HCT116 (cell line): ENCODE results near the gene ZNF292. TPM values are rescaled to one million over a fixed set of nuclear protein-coding genes. Genes with fewer than 3 reads are reported as not detected.

Source experiments
- ATAC-seq: fragments of 200-7000 bp; cut with Tn5 transposase; 2 replicates; pipeline ENCODE4 v1.9.1; 2020; ENCODE audit warnings: mild to moderate bottlenecking, moderate library complexity
- BruUV-seq: library from RNA; stranded (reverse); fragments of 400-500 nt; replicated peaks from 2 replicates; lab custom pipeline; 2021; lab: Mats Ljungman, UMichigan
- CTCF ChIA-PET: fragments of 300-600 bp; sonication (Branson Sonifier 250); formaldehyde crosslinking; loops from one replicate; lab custom pipeline; 2021; ENCODE audit warnings: antibody characterized with exemption; lab: Charles Lee
- POLR2A ChIA-PET: fragments of 300-600, 350-600 bp; sonication (Branson Sonifier 250); formaldehyde crosslinking; loops from one replicate; lab custom pipeline; 2021; ENCODE audit warnings: antibody characterized with exemption; lab: Charles Lee
- RAD21 ChIA-PET, 2 experiments: fragments of 300-600 bp; sonication (Branson Sonifier 250); formaldehyde crosslinking; loops; one replicate each; lab custom pipeline; 2023; ENCODE audit warnings: low total read pairs in 2 of 2; ENCODE audit not compliant: uncharacterized antibody in 2 of 2, unreplicated experiment in 2 of 2, low non-redundant PET in 1 of 2; lab: Charles Lee
- DNase-seq: peaks from one replicate; pipeline ENCODE4 v3.0.0-alpha.2; 2010; ENCODE audit warnings: low read depth, low spot score
- H2AFZ ChIP-seq: fragments of 200-600 bp; shearing (Covaris generic), sonication (generic); 2 replicates; pipeline ENCODE4 v1.6.1; 2017; ENCODE audit warnings: low read depth, mixed run types, mixed read lengths, antibody characterized with exemption, low read length; ENCODE audit not compliant: poor library complexity, severe bottlenecking
- H3K27ac ChIP-seq: 2 replicates; pipeline ENCODE4 v1.5.1; 2012; ENCODE audit warnings: low read depth, low read length
- H3K27me3 ChIP-seq: fragments of 200-600 bp; sonication (generic); 2 replicates; pipeline ENCODE4 v1.6.1; 2016; ENCODE audit warnings: mixed run types, low read length, mixed read lengths; ENCODE audit not compliant: insufficient read depth
- H3K36me3 ChIP-seq, 2 experiments: fragments of 200-500 bp in 1 of 2; fragments of 200-600 bp in 1 of 2; sonication (Bioruptor generic) in 1 of 2; sonication (generic) in 1 of 2; 2 replicates each; pipeline versions ENCODE4 v1.5.1 to v1.6.1; 2014 to 2016; ENCODE audit warnings: low read length in 2 of 2, inconsistent platforms in 1 of 2, mixed read lengths in 1 of 2, mixed run types in 1 of 2; ENCODE audit not compliant: insufficient read depth in 2 of 2, control insufficient read depth in 1 of 2
- H3K4me1 ChIP-seq, 2 experiments: fragments of 200-600 bp in 1 of 2; sonication (generic) in 1 of 2; 2 replicates each; pipeline versions ENCODE4 v1.5.1 to v1.6.1; 2012 to 2017; ENCODE audit warnings: low read length in 2 of 2, inconsistent platforms in 1 of 2, mild to moderate bottlenecking in 1 of 2, mixed read lengths in 1 of 2, mixed run types in 1 of 2, moderate library complexity in 1 of 2; ENCODE audit not compliant: insufficient read depth in 2 of 2, control insufficient read depth in 1 of 2
- H3K4me2 ChIP-seq: fragments of 200-600 bp; sonication (generic); 2 replicates; pipeline ENCODE4 v1.6.1; 2017; ENCODE audit warnings: mixed run types, low read length, mixed read lengths
- H3K4me3 ChIP-seq, 2 experiments: fragments of 200-600 bp in 1 of 2; sonication (generic) in 1 of 2; replicated peaks in 1 of 2; 2 replicates each; pipeline ENCODE4 v1.5.1; 2011 to 2016; ENCODE audit warnings: low read length in 2 of 2, control low read depth in 1 of 2, low read depth in 1 of 2, mild to moderate bottlenecking in 1 of 2, mixed read lengths in 1 of 2, mixed run types in 1 of 2
- H3K79me2 ChIP-seq: fragments of 200-600 bp; sonication (generic); 2 replicates; pipeline ENCODE4 v1.6.1; 2017; ENCODE audit warnings: mild to moderate bottlenecking, mixed run types, low read length, moderate library complexity, mixed read lengths; ENCODE audit not compliant: insufficient read depth
- H3K9ac ChIP-seq: fragments of 200-600 bp; sonication (generic); 2 replicates; pipeline ENCODE4 v1.6.1; 2016; ENCODE audit warnings: low read length, mixed read lengths
- H3K9me2 ChIP-seq: fragments of 200-600 bp; sonication (generic), shearing (Covaris generic); 2 replicates; pipeline ENCODE4 v1.6.1; 2017; ENCODE audit warnings: mixed run types, mild to moderate bottlenecking, moderate library complexity; ENCODE audit not compliant: insufficient read depth
- H3K9me3 ChIP-seq, 2 experiments: fragments of 200-500 bp in 1 of 2; fragments of 200-600 bp in 1 of 2; sonication (Bioruptor generic) in 1 of 2; sonication (generic) in 1 of 2; 2 replicates each; pipeline ENCODE4 v1.6.1; 2014 to 2017; ENCODE audit warnings: low read length in 2 of 2, mixed read lengths in 2 of 2, inconsistent platforms in 1 of 2, low read depth in 1 of 2, mild to moderate bottlenecking in 1 of 2, mixed run types in 1 of 2, moderate library complexity in 1 of 2; ENCODE audit not compliant: control insufficient read depth in 1 of 2, insufficient read depth in 1 of 2
- H4K20me1 ChIP-seq: fragments of 200-600 bp; sonication (generic), shearing (Covaris generic); 2 replicates; pipeline ENCODE4 v1.6.1; 2017; ENCODE audit warnings: mixed run types, mild to moderate bottlenecking, moderate library complexity; ENCODE audit not compliant: insufficient read depth
- CBX3 ChIP-seq: IDR thresholded peaks from 2 replicates; pipeline ENCODE4 v1.6.1; 2012; ENCODE audit warnings: low read depth
- CEBPB ChIP-seq: IDR thresholded peaks from 2 replicates; pipeline ENCODE4 v1.6.1; 2012; ENCODE audit warnings: low read depth
- ELF1 ChIP-seq: IDR thresholded peaks from 2 replicates; pipeline ENCODE4 v1.6.1; 2012; ENCODE audit warnings: low read depth, borderline replicate concordance
- EZH2 ChIP-seq: fragments of 200-600 bp; sonication (generic); IDR thresholded peaks from 2 replicates; pipeline ENCODE4 v1.6.1; 2017; ENCODE audit warnings: antibody characterized with exemption, mixed run types
- EZH2phosphoT487 ChIP-seq: fragments of 200-600 bp; IDR thresholded peaks from 2 replicates; pipeline ENCODE4 v1.6.1; 2018; ENCODE audit warnings: antibody characterized with exemption, borderline replicate concordance
- FOSL1 ChIP-seq: IDR thresholded peaks from 2 replicates; pipeline ENCODE4 v1.6.1; 2012; ENCODE audit warnings: low read depth
- POLR2A ChIP-seq: IDR thresholded peaks from 2 replicates; pipeline ENCODE4 v1.7.0; 2011; ENCODE audit warnings: borderline replicate concordance; ENCODE audit not compliant: insufficient read depth, insufficient read length; ENCODE audit errors: extremely low read depth
- POLR2AphosphoS5 ChIP-seq: IDR thresholded peaks from 2 replicates; pipeline ENCODE4 v1.6.1; 2011; ENCODE audit warnings: mild to moderate bottlenecking, low read depth, low read length, moderate library complexity
- SP1 ChIP-seq: IDR thresholded peaks from 2 replicates; pipeline ENCODE4 v1.6.1; 2012; ENCODE audit warnings: low read depth
- YY1 ChIP-seq: IDR thresholded peaks from 2 replicates; pipeline ENCODE4 v1.6.1; 2011; ENCODE audit warnings: low read length, low read depth, moderate library complexity, mild to moderate bottlenecking; ENCODE audit not compliant: insufficient replicate concordance; ENCODE audit errors: extremely low read depth
- ZFX ChIP-seq: fragments of 450-650 bp; IDR thresholded peaks from 2 replicates; pipeline ENCODE4 v1.6.1; 2017
- intact Hi-C: fragments of 100-400 bp; cut with micrococcal nuclease; formaldehyde crosslinking; loops from 2 replicates; pipeline ENCODE4 v1.10.0; 2022
- total RNA-seq: library from RNA; stranded (reverse); gene quantifications from one replicate; pipeline ENCODE4 v1.2.1, GENCODE V29; 2021; ENCODE audit not compliant: unreplicated experiment
- TF ChIP-seq, protein P1 (sequence below): IDR thresholded peaks from 2 replicates; pipeline ENCODE4 v1.6.1; 2011; ENCODE audit warnings: mild to moderate bottlenecking, low read length, moderate library complexity; ENCODE audit not compliant: insufficient replicate concordance; ENCODE audit errors: extremely low read depth
- TF ChIP-seq, protein P2 (sequence below): IDR thresholded peaks from 2 replicates; pipeline ENCODE4 v1.6.1; 2012
- TF ChIP-seq, protein P3 (sequence below): IDR thresholded peaks from 2 replicates; pipeline ENCODE4 v1.6.1; 2012

Gene ZNF292
- total RNA-seq, 1 experiment from 2014 or later, result 35.3 TPM

DNA sequence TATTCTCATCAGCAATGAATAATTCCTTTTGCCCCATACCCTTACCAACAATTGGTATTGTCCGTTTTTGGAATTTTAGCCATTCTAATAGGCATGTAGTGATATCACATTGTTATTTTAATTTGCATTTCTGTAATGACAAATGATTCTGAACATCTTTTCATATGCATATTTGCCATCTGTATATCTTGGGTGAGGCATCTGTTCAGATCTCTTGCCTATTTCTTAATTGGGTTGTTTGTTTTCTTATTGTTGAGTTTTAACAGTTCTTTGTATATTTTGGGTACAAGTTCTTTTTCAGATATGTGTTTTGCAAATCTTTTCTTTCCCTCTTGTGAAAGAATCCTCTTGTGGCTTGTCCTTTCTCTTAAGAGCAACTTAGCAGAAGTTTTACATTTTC, 69.6 kb downstream of the ZNF292 start:
- Histone ChIP-seq H3K36me3 (peaks cover 0 to 5% of the 10 kb centered on the region in 2 experiments; a peak in 1 of 4 replicates), H3K27me3 (no peaks in the 10 kb centered on the region), H2AFZ (no peak overlapping the region), H3K9ac (no peak overlapping the region), H3K27ac (no peak overlapping the region), H3K79me2 (peaks cover 13% of the 10 kb centered on the region; the same call in 1 of the 2 replicates), H3K4me3 (no peak overlapping the region), H3K4me1 (no peaks in the 10 kb centered on the region), H3K9me2 (no peaks in the 10 kb centered on the region), H3K4me2 (no peak overlapping the region), H4K20me1 (no peaks in the 10 kb centered on the region), H3K9me3 (no peaks in the 10 kb centered on the region)
- ChIA-PET POLR2A (no interaction called here), RAD21 (no interaction called here), CTCF (no interaction called here)
- no peak for DNase-seq
- no TSS peak for BruUV-seq
- TF ChIP-seq EZH2, result no peak
- TF ChIP-seq, protein P1, sequence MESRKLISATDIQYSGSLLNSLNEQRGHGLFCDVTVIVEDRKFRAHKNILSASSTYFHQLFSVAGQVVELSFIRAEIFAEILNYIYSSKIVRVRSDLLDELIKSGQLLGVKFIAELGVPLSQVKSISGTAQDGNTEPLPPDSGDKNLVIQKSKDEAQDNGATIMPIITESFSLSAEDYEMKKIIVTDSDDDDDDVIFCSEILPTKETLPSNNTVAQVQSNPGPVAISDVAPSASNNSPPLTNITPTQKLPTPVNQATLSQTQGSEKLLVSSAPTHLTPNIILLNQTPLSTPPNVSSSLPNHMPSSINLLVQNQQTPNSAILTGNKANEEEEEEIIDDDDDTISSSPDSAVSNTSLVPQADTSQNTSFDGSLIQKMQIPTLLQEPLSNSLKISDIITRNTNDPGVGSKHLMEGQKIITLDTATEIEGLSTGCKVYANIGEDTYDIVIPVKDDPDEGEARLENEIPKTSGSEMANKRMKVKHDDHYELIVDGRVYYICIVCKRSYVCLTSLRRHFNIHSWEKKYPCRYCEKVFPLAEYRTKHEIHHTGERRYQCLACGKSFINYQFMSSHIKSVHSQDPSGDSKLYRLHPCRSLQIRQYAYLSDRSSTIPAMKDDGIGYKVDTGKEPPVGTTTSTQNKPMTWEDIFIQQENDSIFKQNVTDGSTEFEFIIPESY, result no peak
- no peak for TF ChIP-seq YY1
- TF ChIP-seq FOSL1, result no peak
- no peak for TF ChIP-seq ELF1
- TF ChIP-seq CEBPB, result no peak
- no peak for TF ChIP-seq POLR2AphosphoS5
- no peak for TF ChIP-seq CBX3
- no peak for TF ChIP-seq POLR2A
- TF ChIP-seq, protein P2, sequence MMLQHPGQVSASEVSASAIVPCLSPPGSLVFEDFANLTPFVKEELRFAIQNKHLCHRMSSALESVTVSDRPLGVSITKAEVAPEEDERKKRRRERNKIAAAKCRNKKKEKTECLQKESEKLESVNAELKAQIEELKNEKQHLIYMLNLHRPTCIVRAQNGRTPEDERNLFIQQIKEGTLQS, result no peak
- TF ChIP-seq EZH2phosphoT487, result no peak
- TF ChIP-seq, protein P3, sequence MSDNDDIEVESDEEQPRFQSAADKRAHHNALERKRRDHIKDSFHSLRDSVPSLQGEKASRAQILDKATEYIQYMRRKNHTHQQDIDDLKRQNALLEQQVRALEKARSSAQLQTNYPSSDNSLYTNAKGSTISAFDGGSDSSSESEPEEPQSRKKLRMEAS, result no peak
- TF ChIP-seq ZFX, result no peak
- no peak for TF ChIP-seq SP1
- no peak for ATAC-seq
- intact Hi-C loops, result no loop called here
